Endodermal cell (in vitro differentiated cells): ENCODE measurements around the gene POTEJ. TPM values are rescaled to one million over a fixed set of nuclear protein-coding genes. Genes with fewer than 3 reads are reported as not detected.
"Not testable (repeated sequence)": the region's sequence is repeated elsewhere in the genome, so short reads cannot be mapped to it uniquely, and the experiment has no call there.

Experiments used
- DNase-seq: peaks from one replicate; pipeline ENCODE4 v3.0.0-alpha.2; 2017
- H3K27ac ChIP-seq: 2 replicates; pipeline ENCODE4 v1.5.1; 2013; ENCODE audit warnings: mild to moderate bottlenecking, low read depth, low read length, moderate library complexity
- H3K27me3 ChIP-seq: 2 replicates; pipeline ENCODE4 v1.6.1; 2013; ENCODE audit warnings: mild to moderate bottlenecking, low read length, moderate library complexity; ENCODE audit not compliant: insufficient read depth, control insufficient read depth, poor library complexity, severe bottlenecking
- H3K36me3 ChIP-seq: 2 replicates; pipeline ENCODE4 v1.7.0; 2013; ENCODE audit warnings: mild to moderate bottlenecking, low read length, moderate library complexity; ENCODE audit not compliant: control insufficient read depth, insufficient read depth
- H3K4me1 ChIP-seq: one replicate; pipeline ENCODE4 v1.7.0; 2013; ENCODE audit warnings: low read length; ENCODE audit not compliant: control insufficient read depth, insufficient read depth
- H3K4me3 ChIP-seq: 2 replicates; pipeline ENCODE4 v1.5.1; 2013; ENCODE audit warnings: mild to moderate bottlenecking, low read length, moderate library complexity
- H3K9ac ChIP-seq: 2 replicates; pipeline ENCODE4 v1.6.1; 2013; ENCODE audit warnings: mild to moderate bottlenecking, low read length, moderate library complexity; ENCODE audit not compliant: poor library complexity, severe bottlenecking; ENCODE audit errors: extremely low read depth
- H3K9me3 ChIP-seq: 2 replicates; pipeline ENCODE4 v1.6.1; 2013; ENCODE audit warnings: mild to moderate bottlenecking, low read length, moderate library complexity; ENCODE audit not compliant: control insufficient read depth
- H3K27ac Mint-ChIP-seq: 2 replicates; pipeline ENCODE4 v1.8.0; 2020; ENCODE audit warnings: mixed read lengths
- H3K27me3 Mint-ChIP-seq: 2 replicates; pipeline ENCODE4 v1.8.0; 2021; ENCODE audit warnings: mild to moderate bottlenecking, mixed read lengths; ENCODE audit not compliant: insufficient read depth
- H3K36me3 Mint-ChIP-seq: 2 replicates; pipeline ENCODE4 v1.8.0; 2020; ENCODE audit warnings: low read depth, mixed read lengths
- H3K4me1 Mint-ChIP-seq: 2 replicates; pipeline ENCODE4 v1.8.0; 2020; ENCODE audit warnings: mixed read lengths
- H3K4me3 Mint-ChIP-seq: 2 replicates; pipeline ENCODE4 v1.8.0; 2020; ENCODE audit warnings: mild to moderate bottlenecking, moderate library complexity, mixed read lengths
- H3K9me3 Mint-ChIP-seq: 2 replicates; pipeline ENCODE4 v1.8.0; 2020; ENCODE audit warnings: mild to moderate bottlenecking, mixed read lengths
- WGBS, 2 experiments: methylation state at CpG; one replicate each; pipeline versions ENCODE4 v1.1.5 to v1.1.7; 2013; ENCODE audit warnings: missing lambda C conversion rate in 2 of 2, mixed read lengths in 1 of 2; ENCODE audit not compliant: insufficient coverage in 1 of 2, insufficient read length in 1 of 2; 5-methylcytosine and 5-hydroxymethylcytosine counted together
- total RNA-seq, 2 donors: library from RNA; stranded (reverse); fragmentation: NEBNext Ultra II Directional in 1 of 2; extraction: Animal tissue kit (Norgen Biotek cat#: 25700) in 1 of 2; gene quantifications; 2 replicates in 1 of 2; 3 replicates in 1 of 2; pipeline ENCODE4 v1.2.1, GENCODE V29; 2021

Gene POTEJ
- total RNA-seq, 2 donors from 2014 or later = not detected

DNA sequence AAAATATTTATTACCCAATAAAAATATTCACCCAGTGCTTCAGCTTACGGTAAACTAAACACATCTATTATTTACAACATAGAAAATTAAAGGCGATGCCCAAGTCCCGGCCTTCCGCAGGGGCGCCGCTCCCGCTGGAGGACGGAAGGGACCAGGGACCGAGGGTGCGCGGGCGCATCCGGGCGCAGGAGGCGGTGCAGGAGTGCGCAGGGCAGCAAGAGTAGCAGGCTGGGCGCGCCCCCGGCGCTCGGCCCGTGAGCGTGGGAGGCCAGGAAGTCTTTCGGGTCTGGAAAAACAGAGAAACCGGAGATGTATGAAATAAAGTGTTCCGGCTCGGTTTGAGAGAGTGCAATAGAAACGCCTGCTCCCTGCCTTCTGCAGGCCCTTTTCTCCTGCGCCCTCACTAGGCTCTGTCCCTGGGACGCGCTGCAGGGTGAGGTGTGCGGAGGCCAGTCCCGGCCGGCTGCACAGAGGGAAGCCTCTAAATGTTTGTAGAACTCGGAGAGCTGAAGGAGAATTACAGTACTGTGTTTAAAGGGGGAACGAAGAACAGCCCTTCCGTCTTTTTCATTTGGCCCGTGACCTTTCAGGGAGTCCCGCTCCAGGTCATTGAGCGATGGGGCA lies 18.3 kb upstream of the POTEJ start:
- not testable (repeated sequence) for H3K4me3 ChIP-seq, H3K27ac Mint-ChIP-seq, H3K4me3 Mint-ChIP-seq, H3K36me3 Mint-ChIP-seq, H3K9me3 ChIP-seq, DNase-seq, H3K36me3 ChIP-seq, H3K9ac ChIP-seq, H3K4me1 Mint-ChIP-seq, H3K27me3 ChIP-seq, H3K27ac ChIP-seq, H3K27me3 Mint-ChIP-seq, H3K9me3 Mint-ChIP-seq, H3K4me1 ChIP-seq
- WGBS, 2 experiments = 87 to 89% methylated on average over 5 to 7 of the region's 40 CpGs

GRCh38 chr2:130594011-130594410 lies 17.2 kb upstream of the POTEJ start:
- not testable (repeated sequence) for H3K27ac ChIP-seq, H3K9me3 ChIP-seq, H3K27me3 Mint-ChIP-seq, DNase-seq, H3K36me3 Mint-ChIP-seq, H3K4me3 ChIP-seq, H3K4me1 Mint-ChIP-seq, H3K27me3 ChIP-seq, H3K4me1 ChIP-seq, H3K36me3 ChIP-seq, H3K9me3 Mint-ChIP-seq, H3K27ac Mint-ChIP-seq, H3K9ac ChIP-seq, H3K4me3 Mint-ChIP-seq
- WGBS, 2 experiments = no CpG with 5 or more reads among the region's 4 CpGs

GRCh38 chr2:130596757-130597156 lies 14.5 kb upstream of the POTEJ start:
- not testable (repeated sequence) for H3K27me3 Mint-ChIP-seq, DNase-seq, H3K27ac Mint-ChIP-seq, H3K9ac ChIP-seq, H3K4me1 Mint-ChIP-seq, H3K4me1 ChIP-seq, H3K36me3 ChIP-seq, H3K36me3 Mint-ChIP-seq, H3K9me3 ChIP-seq, H3K4me3 ChIP-seq, H3K27ac ChIP-seq, H3K4me3 Mint-ChIP-seq, H3K9me3 Mint-ChIP-seq, H3K27me3 ChIP-seq
- 67% methylated on average over 1 of the region's 6 CpGs; no CpG with 5 or more reads in 1 of the 2 experiments for WGBS, 2 experiments

- H3K4me1 ChIP-seq, H3K4me1 Mint-ChIP-seq, H3K27ac Mint-ChIP-seq, H3K9me3 Mint-ChIP-seq, H3K27me3 Mint-ChIP-seq, H3K27me3 ChIP-seq, H3K9ac ChIP-seq, DNase-seq, H3K36me3 Mint-ChIP-seq, H3K9me3 ChIP-seq, H3K4me3 Mint-ChIP-seq, H3K36me3 ChIP-seq, H3K27ac ChIP-seq, H3K4me3 ChIP-seq: not testable (repeated sequence)
- WGBS, 2 experiments = no CpG with 5 or more reads among the region's 22 CpGs
These were observed 13.2 kb upstream of the POTEJ start for GRCh38 chr2:130597994-130598393.

GRCh38 chr2:130598463-130598862 lies 12.8 kb upstream of the POTEJ start:
- H3K4me3 Mint-ChIP-seq, H3K9ac ChIP-seq, DNase-seq, H3K9me3 ChIP-seq, H3K36me3 ChIP-seq, H3K27me3 Mint-ChIP-seq, H3K4me3 ChIP-seq, H3K9me3 Mint-ChIP-seq, H3K36me3 Mint-ChIP-seq, H3K4me1 Mint-ChIP-seq, H3K27ac ChIP-seq, H3K4me1 ChIP-seq, H3K27me3 ChIP-seq, H3K27ac Mint-ChIP-seq: not testable (repeated sequence)
- WGBS, 2 experiments = 59% methylated on average over 10 of the region's 15 CpGs; no CpG with 5 or more reads in 1 of the 2 experiments

GRCh38 chr2:130599393-130599792 lies 11.8 kb upstream of the POTEJ start, which contains the start of gene CFC1:
CFC1 (minus strand) TSS chr2:130599575; CDS start chr2:130599287, 288 bp downstream.
- DNase-seq, H3K4me1 ChIP-seq: not testable (repeated sequence)

DNA sequence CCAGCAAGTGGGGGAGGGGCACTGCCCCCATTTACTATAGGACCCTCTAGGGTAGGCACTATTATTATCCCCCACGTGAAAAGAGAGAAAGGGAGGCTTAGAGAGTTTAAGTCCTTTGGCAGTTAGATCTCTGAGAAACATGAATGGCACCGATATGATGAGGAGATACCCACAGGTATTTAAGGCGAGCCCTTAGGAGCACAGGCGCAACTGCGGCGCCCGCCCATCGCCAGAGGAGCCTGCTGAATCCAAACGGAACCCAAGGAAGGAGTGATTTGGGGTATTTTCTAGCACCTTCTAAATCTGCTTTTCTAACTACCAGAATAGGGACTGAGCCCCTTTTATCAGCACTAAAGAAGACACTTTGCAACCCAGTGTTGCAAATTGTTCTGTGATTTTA lies 11.3 kb upstream of the POTEJ start:
- not testable (repeated sequence) for H3K9me3 ChIP-seq, DNase-seq, H3K27me3 Mint-ChIP-seq, H3K4me3 ChIP-seq, H3K27me3 ChIP-seq, H3K4me1 Mint-ChIP-seq, H3K4me3 Mint-ChIP-seq, H3K36me3 ChIP-seq, H3K9ac ChIP-seq, H3K36me3 Mint-ChIP-seq, H3K4me1 ChIP-seq, H3K27ac Mint-ChIP-seq, H3K9me3 Mint-ChIP-seq, H3K27ac ChIP-seq
- 98% methylated on average over 6 of the region's 9 CpGs; no CpG with 5 or more reads in 1 of the 2 experiments for WGBS, 2 experiments

More at GRCh38 chr2:130599393-130599792, 11.8 kb upstream of the POTEJ start, which contains the start of gene CFC1:
- not testable (repeated sequence) for H3K9ac ChIP-seq, H3K9me3 ChIP-seq, H3K27me3 ChIP-seq, H3K27me3 Mint-ChIP-seq, H3K27ac ChIP-seq, H3K36me3 Mint-ChIP-seq, H3K27ac Mint-ChIP-seq, H3K9me3 Mint-ChIP-seq, H3K4me3 ChIP-seq, H3K4me3 Mint-ChIP-seq, H3K4me1 Mint-ChIP-seq, H3K36me3 ChIP-seq
- WGBS, 2 experiments = no CpG with 5 or more reads among the region's 6 CpGs
